MM.1S (cell line): ENCODE measurements around the gene KCNJ2.

Source experiments
- CTCF ChIP-seq: fragments of 300-600 bp; sonication (generic); IDR thresholded peaks from 2 replicates; pipeline ENCODE4 v1.5.1; 2016; ENCODE audit warnings: antibody characterized with exemption, low read length, mixed read lengths
- EZH2phosphoT487 ChIP-seq: fragments of 300-600 bp; sonication (generic); IDR thresholded peaks from 2 replicates; pipeline ENCODE4 v1.6.1; 2018; ENCODE audit warnings: antibody characterized with exemption, low read length

DNA sequence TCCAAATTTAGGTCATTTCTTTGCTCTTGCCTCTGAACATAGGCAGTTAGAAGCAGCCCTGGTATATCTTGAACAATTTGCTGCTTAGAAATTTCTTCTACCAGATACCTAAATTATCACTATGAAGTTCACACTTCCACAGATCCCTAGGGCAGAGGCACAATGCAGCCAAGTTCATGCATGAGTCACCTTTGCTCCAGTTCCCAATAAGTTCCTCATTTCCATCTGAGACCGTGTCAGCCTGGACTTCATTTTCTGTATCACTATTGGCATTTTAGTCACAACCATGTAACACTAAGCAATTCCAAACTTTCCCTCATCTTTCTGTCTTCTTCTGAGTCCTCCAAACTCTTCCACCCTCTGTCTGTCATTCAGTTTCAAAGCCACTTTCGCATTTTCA lies 49.3 kb upstream of the KCNJ2 start:
- TF ChIP-seq CTCF (no peak), EZH2phosphoT487 (no peak)
